ENCODE measurements around the gene SERPINH1. TPM values are rescaled to one million over a fixed set of nuclear protein-coding genes. Genes with fewer than 3 reads are reported as not detected.
A peak's percentile ranks its signal among the peaks of the same experiment; 100 is the strongest.

The SERPINH1 gene
- 1 to 10 TPM; 5.4 to 8.8 (median 7.2) TPM for total RNA-seq
- total RNA-seq (2013): 7.1 TPM

DNA sequence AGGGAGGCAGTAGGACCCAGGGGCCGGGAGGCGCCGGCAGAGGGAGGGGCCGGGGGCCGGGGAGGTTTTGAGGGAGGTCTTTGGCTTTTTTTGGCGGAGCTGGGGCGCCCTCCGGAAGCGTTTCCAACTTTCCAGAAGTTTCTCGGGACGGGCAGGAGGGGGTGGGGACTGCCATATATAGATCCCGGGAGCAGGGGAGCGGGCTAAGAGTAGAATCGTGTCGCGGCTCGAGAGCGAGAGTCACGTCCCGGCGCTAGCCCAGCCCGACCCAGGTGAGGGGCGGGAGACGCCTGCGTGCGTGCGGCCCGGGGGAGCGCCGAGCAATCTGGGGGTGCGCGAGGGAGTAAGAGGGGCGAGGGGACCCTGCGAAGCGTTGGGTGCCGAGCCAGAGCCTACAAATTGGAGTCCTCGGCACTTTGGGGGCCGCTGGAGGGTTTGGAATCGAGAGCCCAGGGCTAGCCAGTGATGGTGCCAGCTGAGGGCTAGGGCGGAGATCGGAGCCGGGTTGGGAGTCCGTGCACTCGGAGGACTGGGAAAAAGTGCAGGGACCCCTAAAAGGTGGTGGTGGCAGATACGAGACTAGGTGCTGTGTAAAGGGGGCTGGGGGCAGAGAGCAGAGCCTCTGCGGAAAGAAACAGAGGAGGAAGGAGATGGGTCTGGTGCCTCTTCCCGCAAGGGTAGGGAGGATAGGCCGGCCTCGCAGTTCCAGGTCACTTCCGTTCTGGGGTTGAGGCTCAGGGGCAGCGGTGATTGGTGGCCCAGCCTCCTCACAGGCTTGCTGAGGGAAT, at the start of gene SERPINH1:
SERPINH1 (plus strand) TSS at position 206 of the 788 bp plus-strand sequence. CDS start 4,097 bp downstream, outside the sequence.
- no peaks in the 10 kb centered on the region for H3K9me3 ChIP-seq (ENCODE audit: control insufficient read depth, insufficient read depth, low read length)
- DNase-seq: peak; percentile 42 to 73
- Mint-ChIP-seq H3K4me1 (peaks cover 26 to 45% of the 10 kb centered on the region in 2 donors), H3K9me3 (no peaks in the 10 kb centered on the region), H3K27ac (peak within 1 kb of the TSS; percentile 84 to 96), H3K36me3 (no peaks in the 10 kb centered on the region), H3K27me3 (ENCODE audit: low read depth in 2 of 2) (no peaks in the 10 kb centered on the region), H3K4me3 (peak within 1 kb of the TSS; percentile 97)
- H3K27ac ChIP-seq (ENCODE audit: low read length): peak within 1 kb of the TSS; percentile 83
- WGBS (ENCODE audit: insufficient coverage): under 1% methylated on average over 51 of the region's 51 CpGs
- H3K4me1 ChIP-seq (ENCODE audit: control insufficient read depth, insufficient read depth, low read length): peaks cover 43% of the 10 kb centered on the region
- H3K4me3 ChIP-seq (ENCODE audit: low read length): peak within 1 kb of the TSS; percentile 99
- no peaks in the 10 kb centered on the region for H3K36me3 ChIP-seq (ENCODE audit: control insufficient read depth, insufficient read depth, low read length)
- peak; percentile 69 to 78 (median 76) for ATAC-seq
- H3K27me3 ChIP-seq (ENCODE audit: control insufficient read depth, insufficient read depth, low read length): no peaks in the 10 kb centered on the region
- intact Hi-C loops (cut with micrococcal nuclease): no loop called here
- TF ChIP-seq, protein P1, sequence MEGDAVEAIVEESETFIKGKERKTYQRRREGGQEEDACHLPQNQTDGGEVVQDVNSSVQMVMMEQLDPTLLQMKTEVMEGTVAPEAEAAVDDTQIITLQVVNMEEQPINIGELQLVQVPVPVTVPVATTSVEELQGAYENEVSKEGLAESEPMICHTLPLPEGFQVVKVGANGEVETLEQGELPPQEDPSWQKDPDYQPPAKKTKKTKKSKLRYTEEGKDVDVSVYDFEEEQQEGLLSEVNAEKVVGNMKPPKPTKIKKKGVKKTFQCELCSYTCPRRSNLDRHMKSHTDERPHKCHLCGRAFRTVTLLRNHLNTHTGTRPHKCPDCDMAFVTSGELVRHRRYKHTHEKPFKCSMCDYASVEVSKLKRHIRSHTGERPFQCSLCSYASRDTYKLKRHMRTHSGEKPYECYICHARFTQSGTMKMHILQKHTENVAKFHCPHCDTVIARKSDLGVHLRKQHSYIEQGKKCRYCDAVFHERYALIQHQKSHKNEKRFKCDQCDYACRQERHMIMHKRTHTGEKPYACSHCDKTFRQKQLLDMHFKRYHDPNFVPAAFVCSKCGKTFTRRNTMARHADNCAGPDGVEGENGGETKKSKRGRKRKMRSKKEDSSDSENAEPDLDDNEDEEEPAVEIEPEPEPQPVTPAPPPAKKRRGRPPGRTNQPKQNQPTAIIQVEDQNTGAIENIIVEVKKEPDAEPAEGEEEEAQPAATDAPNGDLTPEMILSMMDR (IDR thresholded peaks at IDR 0.05): no peak

DNA sequence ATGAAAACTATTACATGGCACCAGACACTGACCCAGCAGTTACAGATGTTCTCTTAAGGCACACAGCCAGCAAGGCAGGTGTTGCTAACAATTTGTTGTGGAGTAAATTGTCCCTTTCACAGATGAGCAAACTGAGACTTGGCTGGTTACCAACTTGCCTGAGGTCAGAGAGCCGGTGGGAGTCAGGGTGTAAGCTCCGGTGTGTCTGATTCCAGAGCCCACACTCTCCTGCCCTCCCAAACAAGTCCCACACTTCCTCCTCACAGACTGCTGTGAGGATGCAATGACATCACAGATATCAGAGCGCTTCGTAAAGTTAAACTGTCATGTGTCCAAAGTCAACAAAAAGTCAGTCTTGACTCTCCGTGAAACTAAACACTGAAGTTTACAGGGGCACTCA, 48.8 kb upstream of the SERPINH1 start:
- H3K36me3 Mint-ChIP-seq: no peaks in the 10 kb centered on the region
- 95% methylated on average over 5 of the region's 5 CpGs for WGBS (ENCODE audit: insufficient coverage)
- DNase-seq (no peak), ATAC-seq (no peak)
- no peak overlapping the region for H3K4me3 Mint-ChIP-seq
- H3K27me3 Mint-ChIP-seq (ENCODE audit: low read depth in 2 of 2): no peaks in the 10 kb centered on the region
- no peaks in the 10 kb centered on the region for H3K9me3 Mint-ChIP-seq
- Histone ChIP-seq H3K9me3 (ENCODE audit: control insufficient read depth, insufficient read depth, low read length) (no peaks in the 10 kb centered on the region), H3K27ac (ENCODE audit: low read length) (no peak overlapping the region), H3K4me1 (ENCODE audit: control insufficient read depth, insufficient read depth, low read length) (peaks cover 34% of the 10 kb centered on the region), H3K36me3 (ENCODE audit: control insufficient read depth, insufficient read depth, low read length) (no peaks in the 10 kb centered on the region), H3K4me3 (ENCODE audit: low read length) (no peak overlapping the region), H3K27me3 (ENCODE audit: control insufficient read depth, insufficient read depth, low read length) (no peaks in the 10 kb centered on the region)
- H3K4me1 Mint-ChIP-seq: peaks cover 16 to 34% of the 10 kb centered on the region in 2 donors
- H3K27ac Mint-ChIP-seq: no peak overlapping the region
- TF ChIP-seq, protein P1 (IDR thresholded peaks at IDR 0.05): no peak
- intact Hi-C loops (cut with micrococcal nuclease): no loop called here

DNA sequence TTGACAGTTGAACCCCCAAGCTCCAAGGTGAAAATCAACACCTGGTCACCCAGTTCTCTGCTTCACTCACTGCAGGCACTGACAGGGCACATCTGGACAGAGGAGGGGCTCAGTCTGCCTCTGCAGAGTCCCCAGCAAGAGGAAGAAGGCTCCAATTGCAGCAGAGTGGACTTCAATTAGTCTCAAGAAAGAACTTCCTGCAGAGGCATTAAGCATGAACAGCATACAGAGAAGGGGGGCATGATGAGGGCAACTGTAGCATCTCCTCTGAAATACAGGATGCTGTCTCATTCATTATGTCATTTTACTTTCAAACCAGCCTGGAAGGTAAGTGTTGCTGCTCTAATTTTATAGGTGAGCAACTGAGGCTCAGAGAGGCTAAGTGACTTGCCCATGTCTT, 47.5 kb upstream of the SERPINH1 start:
- no peaks in the 10 kb centered on the region for H3K9me3 Mint-ChIP-seq
- TF ChIP-seq, protein P1 (IDR thresholded peaks at IDR 0.05): no peak
- no peak overlapping the region for H3K27ac Mint-ChIP-seq
- intact Hi-C loops (cut with micrococcal nuclease): no loop called here
- Histone ChIP-seq H3K9me3 (ENCODE audit: control insufficient read depth, insufficient read depth, low read length) (no peaks in the 10 kb centered on the region), H3K36me3 (ENCODE audit: control insufficient read depth, insufficient read depth, low read length) (no peaks in the 10 kb centered on the region), H3K27ac (ENCODE audit: low read length) (no peak overlapping the region), H3K27me3 (ENCODE audit: control insufficient read depth, insufficient read depth, low read length) (no peaks in the 10 kb centered on the region), H3K4me1 (ENCODE audit: control insufficient read depth, insufficient read depth, low read length) (peaks cover 23% of the 10 kb centered on the region), H3K4me3 (ENCODE audit: low read length) (no peak overlapping the region)
- no peak overlapping the region for H3K4me3 Mint-ChIP-seq
- H3K27me3 Mint-ChIP-seq (ENCODE audit: low read depth in 2 of 2): no peaks in the 10 kb centered on the region
- H3K4me1 Mint-ChIP-seq: peaks cover 14 to 22% of the 10 kb centered on the region in 2 donors
- no peak for DNase-seq
- H3K36me3 Mint-ChIP-seq: no peaks in the 10 kb centered on the region
- no peak for ATAC-seq

Data from natural killer cell (primary cell).